GM18951 (cell line): Measurements from ENCODE around the gene C1orf185.
"Not testable (repeated sequence)": the region's sequence is repeated elsewhere in the genome, so short reads cannot be mapped to it uniquely, and the experiment has no call there.

ENCODE experiments used
- POLR2A ChIP-seq: IDR thresholded peaks from 4 replicates; pipeline ENCODE4 v1.6.1; 2011; ENCODE audit warnings: mild to moderate bottlenecking; ENCODE audit not compliant: insufficient read length, insufficient read depth; ENCODE audit errors: extremely low read depth
- in situ Hi-C: fragments of 300-500 bp; cut with MboI; formaldehyde crosslinking; loops from one replicate; pipeline ENCODE4 v1.12.0; 2022; ENCODE audit warnings: low sequenced_read_pairs, mixed read lengths, inconsistent platforms; ENCODE audit not compliant: unreplicated experiment

The C1orf185 gene

DNA sequence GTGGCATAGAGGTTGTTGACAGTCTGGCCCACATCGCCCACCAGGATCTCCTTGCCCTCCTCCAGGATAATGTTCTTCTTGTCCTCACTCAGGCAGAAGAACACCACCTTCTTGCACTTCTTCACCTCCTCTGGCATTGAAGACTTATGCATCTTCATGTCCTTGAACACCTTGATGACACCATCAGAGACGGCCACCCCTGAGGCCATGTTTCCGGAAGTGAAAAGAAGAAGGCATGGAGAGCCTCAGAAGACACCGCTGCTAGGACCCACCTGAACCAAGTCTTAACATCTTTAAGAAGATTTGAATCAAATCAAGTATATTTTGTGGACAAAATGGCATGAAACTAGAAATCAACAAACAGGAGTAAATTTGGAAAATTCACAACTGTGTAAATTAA lies 56.2 kb downstream of the C1orf185 start:
- in situ Hi-C loops, result no loop called here
- no peak for TF ChIP-seq POLR2A

DNA sequence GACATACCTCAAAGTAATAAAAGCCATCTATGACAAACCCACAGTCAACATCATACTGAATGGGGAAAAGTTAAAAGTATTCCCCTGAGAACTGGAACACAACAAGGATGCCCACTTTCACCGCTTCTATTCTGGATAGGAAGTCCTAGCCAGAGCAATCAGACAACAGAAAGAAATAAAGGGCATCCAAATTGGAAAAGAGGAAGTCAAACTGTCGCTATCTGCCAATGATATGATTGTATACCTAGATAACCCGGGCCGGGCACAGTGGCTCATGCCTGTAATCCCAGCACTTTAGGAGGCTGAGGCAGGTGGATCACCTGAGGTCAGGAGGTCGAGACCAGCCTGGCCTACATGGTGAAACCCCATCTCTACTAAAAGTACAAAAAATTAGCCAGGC lies 60.5 kb downstream of the C1orf185 start:
- in situ Hi-C loops, result not testable (repeated sequence)

DNA sequence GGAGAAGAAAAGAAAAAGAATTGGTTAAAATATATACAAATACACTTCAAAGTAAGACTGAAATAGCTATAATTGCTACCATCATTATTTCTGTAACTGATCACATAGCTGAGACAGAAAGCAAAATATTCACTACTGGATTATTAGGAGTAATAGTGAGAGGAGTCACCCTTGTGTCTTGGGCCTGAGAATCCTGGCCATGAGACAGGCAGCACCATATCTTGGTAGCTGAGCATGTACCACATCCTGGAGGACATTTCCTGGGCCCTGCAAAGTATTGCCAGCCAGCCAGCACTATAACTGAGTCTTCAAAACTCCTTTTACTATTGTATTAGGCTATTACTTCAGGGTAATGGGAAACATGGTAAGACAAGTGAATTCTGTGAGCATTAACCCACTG lies 63.5 kb downstream of the C1orf185 start:
- TF ChIP-seq POLR2A, result no peak
- in situ Hi-C loops, result no loop called here

DNA sequence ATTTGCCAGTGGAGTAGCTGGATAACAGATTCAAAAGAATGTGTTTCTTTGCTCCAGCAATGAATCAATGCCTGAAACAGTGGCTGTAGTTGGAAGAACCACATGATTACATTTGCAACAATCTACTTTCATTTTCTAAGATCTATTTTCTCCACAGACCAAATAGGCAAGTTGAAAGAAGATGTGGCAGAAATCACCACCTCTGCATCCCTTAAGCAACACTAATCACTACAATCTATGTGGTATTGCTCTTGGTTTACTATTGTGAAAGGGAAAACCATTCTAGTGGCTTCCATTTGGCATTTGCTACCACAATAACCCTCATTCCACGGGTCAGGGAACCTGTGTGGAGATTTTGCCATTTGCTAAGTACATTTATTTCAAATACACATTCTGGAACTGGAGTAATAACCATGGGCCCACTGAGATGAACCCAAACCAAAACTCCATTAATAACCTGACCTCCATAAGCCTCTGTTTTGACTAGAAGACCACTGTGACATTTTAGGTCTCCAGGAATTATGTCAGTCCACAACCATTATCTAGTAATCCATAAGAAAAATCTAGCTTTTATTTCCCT lies 66.3 kb downstream of the C1orf185 start:
- in situ Hi-C loops, result no loop called here
- TF ChIP-seq POLR2A, result no peak

DNA sequence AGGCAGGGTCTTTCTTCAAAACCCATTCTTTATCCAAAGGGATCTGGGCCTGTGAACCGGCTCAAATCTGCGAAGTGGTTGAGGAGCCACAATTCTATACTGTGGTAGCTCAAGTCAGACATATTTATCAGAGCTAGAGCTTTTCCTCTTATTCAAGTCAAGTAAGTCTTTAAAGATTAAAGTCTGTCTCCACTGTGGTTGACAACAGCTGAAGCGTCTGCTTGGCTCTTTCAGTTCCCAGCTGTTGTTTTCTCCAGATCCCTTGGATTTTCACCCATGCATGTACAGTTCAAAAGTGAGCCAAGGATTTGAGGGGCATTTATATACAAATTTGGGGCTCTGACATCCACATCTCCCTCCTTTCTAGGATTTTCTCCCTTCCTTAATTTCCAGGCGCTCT lies 66.9 kb downstream of the C1orf185 start:
- TF ChIP-seq POLR2A, result no peak
- in situ Hi-C loops, result no loop called here

DNA sequence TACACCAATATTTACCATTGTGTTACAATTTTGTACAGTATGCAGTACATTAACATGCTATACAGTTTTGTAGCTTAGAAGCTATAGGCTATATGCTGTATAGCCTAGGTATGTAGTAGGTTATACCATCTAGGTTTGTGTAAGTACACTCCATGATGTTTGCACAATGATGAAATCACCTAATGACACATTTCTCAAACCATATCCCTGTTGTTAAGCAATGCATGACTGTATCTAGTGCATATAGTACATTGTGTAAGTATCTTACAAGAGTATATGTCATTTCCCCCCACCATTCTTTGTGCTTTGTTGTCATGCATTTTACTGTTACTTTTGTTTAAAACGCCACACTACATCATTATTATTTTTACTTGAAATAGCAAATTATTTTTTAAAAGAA lies 68.3 kb downstream of the C1orf185 start:
- in situ Hi-C loops, result no loop called here
- TF ChIP-seq POLR2A, result no peak

DNA sequence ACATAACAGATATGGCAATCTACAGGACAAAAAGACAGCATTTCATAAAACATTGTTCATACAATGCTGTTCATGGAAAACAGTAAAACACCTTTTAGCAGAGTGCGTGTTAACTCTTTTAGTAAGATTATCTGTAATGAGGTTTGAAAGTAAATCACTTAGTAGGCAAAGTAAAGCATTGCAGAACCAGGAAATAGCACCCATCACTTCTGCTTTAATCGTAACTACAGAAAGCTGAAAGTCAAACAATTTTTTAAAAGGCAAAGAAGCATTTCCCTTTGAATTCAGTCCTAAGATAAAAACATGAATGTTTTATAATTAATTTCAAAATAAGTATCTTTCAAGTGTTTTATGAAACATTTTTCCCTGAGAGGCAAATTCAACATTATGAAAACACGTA lies 70.8 kb downstream of the C1orf185 start:
- in situ Hi-C loops, result no loop called here
- TF ChIP-seq POLR2A, result no peak

DNA sequence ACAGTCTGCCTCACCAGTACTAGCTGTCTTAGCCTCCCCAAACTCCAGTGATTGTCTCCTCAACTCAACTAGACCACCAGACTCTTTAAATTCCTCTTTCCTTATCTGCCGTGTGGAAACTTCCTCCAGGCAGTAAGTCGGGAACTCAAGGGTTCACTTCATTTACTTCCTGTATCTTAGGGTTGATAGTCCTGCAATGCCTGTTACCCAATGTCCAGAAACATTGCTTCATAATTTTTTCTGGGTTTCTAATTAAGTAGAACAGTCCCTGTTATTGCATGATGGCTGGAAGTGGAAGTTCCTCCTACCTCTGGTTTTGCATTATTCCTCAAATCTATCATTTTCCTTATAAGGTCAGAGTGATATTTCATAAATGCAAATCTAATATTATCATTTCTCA lies 73.2 kb downstream of the C1orf185 start:
- in situ Hi-C loops, result no loop called here
- no peak for TF ChIP-seq POLR2A

DNA sequence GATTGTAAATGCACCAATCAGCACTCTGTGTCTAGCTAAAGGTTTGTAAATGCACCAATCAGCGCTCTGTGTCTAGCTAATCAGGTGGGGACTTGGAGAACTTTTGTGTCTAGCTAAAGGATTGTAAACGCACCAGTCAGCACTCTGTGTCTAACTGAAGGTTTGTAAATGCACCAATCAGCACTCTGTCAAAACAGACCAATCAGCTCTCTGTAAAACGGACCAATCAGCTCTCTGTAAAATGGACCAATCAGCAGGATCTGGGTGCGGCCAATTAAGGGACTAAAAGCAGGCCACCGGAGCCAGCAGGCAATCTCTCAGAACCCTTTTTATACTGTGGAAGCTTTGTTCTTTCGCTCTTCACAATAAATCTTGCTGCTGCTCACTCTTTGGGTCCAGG lies 76.0 kb downstream of the C1orf185 start:
- in situ Hi-C loops, result not testable (repeated sequence)

DNA sequence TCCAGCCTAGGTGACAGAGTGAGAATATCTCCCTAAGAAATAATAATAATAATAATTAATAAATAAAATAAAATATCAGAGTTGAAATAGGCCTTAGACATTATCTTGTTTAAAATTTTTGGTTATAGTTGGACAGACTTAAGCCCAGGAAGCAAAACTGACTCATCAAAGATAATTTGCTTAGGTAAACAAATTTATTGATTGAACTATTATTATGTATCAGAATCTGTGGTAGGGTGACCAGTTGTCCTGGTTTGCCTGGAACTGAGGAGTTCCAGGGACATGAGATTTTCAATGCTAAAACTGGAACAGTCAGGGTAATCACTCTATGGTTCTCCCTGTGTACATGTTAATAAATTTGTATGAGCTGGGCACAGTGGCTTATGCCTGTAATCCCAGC lies 86.2 kb downstream of the C1orf185 start:
- no peak for TF ChIP-seq POLR2A
- in situ Hi-C loops, result no loop called here

DNA sequence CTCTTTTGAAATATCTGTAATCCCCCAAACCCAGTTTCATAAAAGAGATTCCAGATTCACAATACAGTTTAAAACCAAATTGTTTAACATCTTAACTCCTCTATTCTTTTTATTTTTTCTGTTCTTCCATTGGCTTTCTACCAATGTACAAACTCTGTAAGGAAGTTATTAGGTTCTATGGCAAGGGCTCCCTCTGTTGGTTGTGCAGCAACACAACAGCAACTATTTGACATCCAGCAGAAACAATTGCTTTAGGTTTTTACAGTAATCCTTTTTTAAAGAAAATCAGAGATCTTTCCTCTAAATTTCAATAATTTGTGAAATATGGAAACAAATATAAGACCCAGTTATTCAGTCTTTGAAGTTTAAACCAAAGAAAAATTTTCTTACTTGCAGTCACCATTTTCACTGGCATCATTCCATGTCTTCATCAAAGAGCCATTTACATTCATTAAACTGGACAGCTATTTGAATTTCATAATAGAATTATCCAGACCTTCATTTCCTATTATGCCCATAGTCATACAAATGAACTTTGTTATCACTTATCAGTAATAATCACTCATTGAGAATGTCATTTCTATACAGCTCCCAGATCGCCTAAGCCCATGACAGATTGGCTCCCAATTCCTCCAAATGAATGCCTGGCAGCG lies 87.5 kb downstream of the C1orf185 start:
- TF ChIP-seq POLR2A, result no peak
- in situ Hi-C loops, result no loop called here

DNA sequence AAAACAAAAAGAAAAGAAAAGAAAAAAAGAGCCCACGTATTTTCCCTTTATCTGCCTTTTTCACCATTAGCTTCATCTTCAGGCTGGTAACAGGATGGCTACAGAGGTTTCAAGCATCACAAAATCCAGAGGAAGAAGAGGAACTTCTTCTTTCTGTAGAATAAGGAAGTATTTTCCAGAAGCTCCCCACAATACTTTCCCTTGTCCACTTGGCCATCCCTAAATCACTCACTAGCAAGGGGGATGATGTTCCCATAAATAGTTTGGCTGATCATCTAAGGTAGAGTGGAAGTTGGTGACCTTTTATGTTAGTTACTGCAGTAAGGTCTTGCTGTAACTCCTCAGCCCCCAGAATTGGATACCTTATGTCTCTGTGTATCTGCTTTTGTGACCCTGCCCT lies 88.9 kb downstream of the C1orf185 start:
- in situ Hi-C loops, result no loop called here
- no peak for TF ChIP-seq POLR2A

DNA sequence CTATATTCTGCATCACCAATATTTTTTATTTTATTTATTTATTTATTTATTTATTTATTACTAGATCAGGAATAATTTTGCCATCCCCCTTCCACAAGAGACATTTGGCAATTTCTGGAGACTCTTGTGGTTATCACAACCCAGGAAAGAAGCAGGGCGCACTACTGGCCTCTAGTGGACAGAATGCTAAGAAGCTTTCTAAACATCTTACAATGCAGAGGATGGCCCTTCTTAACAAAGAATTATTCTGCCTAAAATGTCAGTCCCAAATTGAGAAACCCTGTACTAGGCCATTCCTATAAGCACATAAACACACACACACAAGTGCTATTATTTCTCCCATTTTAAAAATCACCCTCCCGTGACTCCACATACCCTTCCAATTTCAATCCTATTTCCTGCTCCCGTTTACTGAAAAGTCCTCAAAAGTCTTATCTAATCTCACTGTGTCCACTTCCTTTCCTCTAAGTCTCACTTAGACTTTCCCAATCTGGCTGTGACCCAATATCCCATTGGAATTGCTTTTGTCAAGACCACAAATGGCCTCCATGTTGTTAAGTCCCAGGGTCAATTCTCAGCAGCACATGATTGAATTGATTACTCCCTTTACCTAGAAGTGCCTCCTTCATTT lies 90.3 kb downstream of the C1orf185 start:
- in situ Hi-C loops, result no loop called here
- no peak for TF ChIP-seq POLR2A

DNA sequence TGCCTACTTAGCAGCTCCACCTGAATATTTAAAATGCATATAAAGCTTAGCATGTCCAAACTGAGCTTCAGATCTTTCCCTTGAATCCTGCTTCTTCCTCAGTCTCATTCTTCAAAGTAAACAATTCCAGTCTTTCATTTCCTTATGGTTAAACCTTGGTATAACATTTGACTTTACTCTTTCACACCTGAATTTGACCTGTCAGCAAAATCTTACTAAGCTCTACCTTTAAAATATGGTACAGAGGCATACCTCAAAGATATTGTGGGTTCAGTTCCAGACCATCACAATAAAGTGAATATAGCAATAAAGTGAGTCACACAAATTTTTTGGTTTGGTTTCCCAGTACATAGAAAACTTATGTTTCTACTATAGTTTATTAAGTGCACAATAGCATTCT lies 91.5 kb downstream of the C1orf185 start:
- no peak for TF ChIP-seq POLR2A
- in situ Hi-C loops, result no loop called here
